Measurements from ENCODE around the gene CYP46A1. TPM values are rescaled to one million over a fixed set of nuclear protein-coding genes. Genes with fewer than 3 reads are reported as not detected.

Gene CYP46A1
- total and polyA plus RNA-seq, 7 donors, result 0.09 to 1.5 (median 0.50) TPM

DNA sequence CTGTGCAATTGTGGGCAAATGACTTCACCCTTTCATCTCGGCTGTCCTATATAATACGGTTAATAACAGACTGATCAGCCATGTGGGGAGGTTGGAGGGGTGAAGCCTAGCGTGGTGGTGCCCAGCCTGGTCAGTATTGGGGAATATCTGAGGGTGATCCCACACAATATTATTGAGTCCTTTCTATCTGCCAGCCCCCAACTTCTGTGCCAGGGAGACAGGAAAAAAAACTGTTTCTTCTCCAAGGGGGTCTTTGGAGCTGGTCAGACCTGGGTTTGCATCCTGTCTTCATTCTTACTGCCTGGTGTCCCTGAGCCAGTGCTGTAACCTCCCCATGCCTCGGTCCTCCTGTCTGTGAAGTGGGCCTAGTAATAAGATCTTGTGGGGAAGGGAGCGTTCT lies 6.5 kb downstream of the CYP46A1 start:
- DNase-seq (no peak), ATAC-seq (no peak)
- Histone ChIP-seq H3K36me3 (ENCODE audit: insufficient read depth in 1 of 2, low read depth in 1 of 2) (no peaks in the 10 kb centered on the region), H3K9me3 (no peaks in the 10 kb centered on the region), H3K27me3 (ENCODE audit: insufficient read depth in 3 of 3, low read length in 2 of 3) (no peaks in the 10 kb centered on the region), H3K27ac (no peak overlapping the region), H3K4me3 (no peak overlapping the region), H3K4me1 (no peaks in the 10 kb centered on the region)
- TF ChIP-seq, protein P1, sequence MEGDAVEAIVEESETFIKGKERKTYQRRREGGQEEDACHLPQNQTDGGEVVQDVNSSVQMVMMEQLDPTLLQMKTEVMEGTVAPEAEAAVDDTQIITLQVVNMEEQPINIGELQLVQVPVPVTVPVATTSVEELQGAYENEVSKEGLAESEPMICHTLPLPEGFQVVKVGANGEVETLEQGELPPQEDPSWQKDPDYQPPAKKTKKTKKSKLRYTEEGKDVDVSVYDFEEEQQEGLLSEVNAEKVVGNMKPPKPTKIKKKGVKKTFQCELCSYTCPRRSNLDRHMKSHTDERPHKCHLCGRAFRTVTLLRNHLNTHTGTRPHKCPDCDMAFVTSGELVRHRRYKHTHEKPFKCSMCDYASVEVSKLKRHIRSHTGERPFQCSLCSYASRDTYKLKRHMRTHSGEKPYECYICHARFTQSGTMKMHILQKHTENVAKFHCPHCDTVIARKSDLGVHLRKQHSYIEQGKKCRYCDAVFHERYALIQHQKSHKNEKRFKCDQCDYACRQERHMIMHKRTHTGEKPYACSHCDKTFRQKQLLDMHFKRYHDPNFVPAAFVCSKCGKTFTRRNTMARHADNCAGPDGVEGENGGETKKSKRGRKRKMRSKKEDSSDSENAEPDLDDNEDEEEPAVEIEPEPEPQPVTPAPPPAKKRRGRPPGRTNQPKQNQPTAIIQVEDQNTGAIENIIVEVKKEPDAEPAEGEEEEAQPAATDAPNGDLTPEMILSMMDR (IDR thresholded peaks at IDR 0.05), result no peak
- 82 to 84% (median 82%) methylated on average over 5 of the region's 5 CpGs for WGBS, 3 donors
- intact Hi-C loops (cut with DNase I), result no loop called here

GRCh38 chr14:99691111-99691885 lies 7.2 kb downstream of the CYP46A1 start:
- 89 to 94% (median 93%) methylated on average over 13 of the region's 13 CpGs for WGBS, 3 donors

GRCh38 chr14:99693918-99694317 lies 9.8 kb downstream of the CYP46A1 start:
- Histone ChIP-seq H3K27ac (no peak overlapping the region), H3K4me3 (no peak overlapping the region), H3K4me1 (no peaks in the 10 kb centered on the region), H3K36me3 (ENCODE audit: insufficient read depth in 1 of 2, low read depth in 1 of 2) (no peaks in the 10 kb centered on the region), H3K9me3 (no peaks in the 10 kb centered on the region), H3K27me3 (ENCODE audit: insufficient read depth in 3 of 3, low read length in 2 of 3) (no peaks in the 10 kb centered on the region)
- TF ChIP-seq, protein P1 (IDR thresholded peaks at IDR 0.05), result no peak
- intact Hi-C loops (cut with DNase I), result no loop called here
- WGBS, 3 donors, result 85 to 95% (median 93%) methylated on average over 3 of the region's 3 CpGs
- DNase-seq, result no peak
- no peak for ATAC-seq

More at GRCh38 chr14:99691111-99691885, 7.2 kb downstream of the CYP46A1 start:
- DNase-seq (no peak), ATAC-seq (no peak)
- no peaks in the 10 kb centered on the region for H3K36me3 ChIP-seq (ENCODE audit: insufficient read depth in 1 of 2, low read depth in 1 of 2)
- TF ChIP-seq, protein P1 (IDR thresholded peaks at IDR 0.05), result no peak
- no peak overlapping the region for H3K27ac ChIP-seq
- H3K4me3 ChIP-seq, result no peak overlapping the region
- H3K4me1 ChIP-seq, result no peaks in the 10 kb centered on the region
- intact Hi-C loops (cut with DNase I), result no loop called here
- no peaks in the 10 kb centered on the region for H3K9me3 ChIP-seq
- H3K27me3 ChIP-seq (ENCODE audit: insufficient read depth in 3 of 3, low read length in 2 of 3), result no peaks in the 10 kb centered on the region

DNA sequence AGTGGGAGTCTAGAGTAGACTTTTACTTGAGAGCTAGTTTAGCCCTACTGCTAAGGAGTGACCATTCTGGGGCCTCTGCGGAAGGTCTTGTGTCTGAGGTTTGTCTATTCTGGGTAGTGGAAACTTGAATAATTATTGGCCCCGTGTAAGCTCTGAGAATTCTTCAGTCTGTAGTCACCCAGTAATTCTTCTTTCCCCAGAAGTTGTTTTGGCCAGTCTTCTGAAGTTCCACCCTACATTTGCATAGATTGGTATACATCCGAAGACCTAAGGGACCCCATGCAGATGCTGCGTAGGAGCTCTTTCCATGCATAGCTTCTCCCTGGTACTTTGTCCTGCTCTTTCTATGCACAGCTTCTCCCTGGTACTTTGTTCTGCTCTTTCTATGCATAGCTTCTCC lies 12.8 kb downstream of the CYP46A1 start:
- 89 to 93% (median 93%) methylated on average over 4 of the region's 4 CpGs for WGBS, 3 donors
- intact Hi-C loops (cut with DNase I), result no loop called here
- ATAC-seq, result no peak
- Histone ChIP-seq H3K27me3 (ENCODE audit: insufficient read depth in 3 of 3, low read length in 2 of 3) (no peaks in the 10 kb centered on the region), H3K9me3 (no peaks in the 10 kb centered on the region), H3K4me3 (no peak overlapping the region), H3K27ac (no peak overlapping the region), H3K4me1 (no peaks in the 10 kb centered on the region), H3K36me3 (ENCODE audit: insufficient read depth in 1 of 2, low read depth in 1 of 2) (no peaks in the 10 kb centered on the region)
- no peak for DNase-seq
- TF ChIP-seq, protein P1 (IDR thresholded peaks at IDR 0.05), result no peak

DNA sequence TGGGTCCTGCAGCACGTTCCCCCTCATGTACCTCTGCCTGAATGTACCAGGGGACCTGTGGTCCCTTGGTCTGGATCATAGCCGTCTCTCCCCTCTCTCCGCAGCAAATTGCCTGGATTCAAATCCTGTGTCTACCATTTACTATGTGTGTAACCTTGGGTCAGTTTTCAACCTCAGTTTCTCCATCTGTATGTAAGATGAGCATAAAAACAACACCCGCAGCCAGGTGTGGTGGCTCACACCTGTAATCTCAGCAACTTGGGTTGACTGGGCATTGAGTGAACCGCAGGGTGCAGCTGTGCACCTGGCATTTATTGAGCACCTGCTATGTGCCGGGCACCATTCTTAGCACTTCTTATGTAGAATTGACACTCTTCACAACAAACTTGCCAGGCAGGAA lies 14.1 kb downstream of the CYP46A1 start:
- no peaks in the 10 kb centered on the region for H3K4me1 ChIP-seq
- intact Hi-C loops (cut with DNase I), result no loop called here
- no peaks in the 10 kb centered on the region for H3K27me3 ChIP-seq (ENCODE audit: insufficient read depth in 3 of 3, low read length in 2 of 3)
- no peaks in the 10 kb centered on the region for H3K36me3 ChIP-seq (ENCODE audit: insufficient read depth in 1 of 2, low read depth in 1 of 2)
- ATAC-seq, result no peak
- no peak for DNase-seq
- H3K27ac ChIP-seq, result no peak overlapping the region
- WGBS, 3 donors, result 78 to 96% (median 84%) methylated on average over 6 of the region's 6 CpGs
- H3K9me3 ChIP-seq, result no peaks in the 10 kb centered on the region
- TF ChIP-seq, protein P1 (IDR thresholded peaks at IDR 0.05), result no peak
- H3K4me3 ChIP-seq, result no peak overlapping the region

Data from psoas muscle (tissue), 8 donors.